Thoracic aorta (tissue), 2 donors: ENCODE results near the gene NCAPD3. TPM values are rescaled to one million over a fixed set of nuclear protein-coding genes. Genes with fewer than 3 reads are reported as not detected.

ENCODE experiments used
- ATAC-seq: fragments of 150-250 bp; one replicate; pipeline ENCODE4 v1.8.0; 2017; ENCODE audit warnings: low read depth; ENCODE audit not compliant: insufficient number of reproducible peaks, low FRiP score
- DNase-seq: peaks from one replicate; pipeline ENCODE4 v3.0.0-alpha.2; 2020; ENCODE audit warnings: low spot score
- H3K27ac ChIP-seq, 2 donors: fragments of 200-600 bp; sonication (generic); 1 replicate in 1 of 2; 2 replicates in 1 of 2; pipeline ENCODE4 v1.5.1; 2016; ENCODE audit warnings: mild to moderate bottlenecking in 2 of 2, moderate library complexity in 2 of 2
- H3K27me3 ChIP-seq: fragments of 200-600 bp; sonication (generic); replicated peaks from 2 replicates; pipeline ENCODE4 v1.6.0; 2016; ENCODE audit warnings: mild to moderate bottlenecking; ENCODE audit not compliant: insufficient read depth
- H3K36me3 ChIP-seq: fragments of 200-600 bp; sonication (generic); one replicate; pipeline ENCODE4 v1.5.1; 2016
- H3K4me1 ChIP-seq, 2 donors: fragments of 200-600 bp; sonication (generic); 1 replicate in 1 of 2; 2 replicates in 1 of 2; pipeline versions ENCODE4 v1.5.1 to v1.6.0; 2016; ENCODE audit warnings: low read depth in 2 of 2, mild to moderate bottlenecking in 1 of 2; ENCODE audit not compliant: control insufficient read depth in 1 of 2
- H3K4me3 ChIP-seq: fragments of 200-600 bp; sonication (generic); 2 replicates; pipeline ENCODE4 v1.5.1; 2016; ENCODE audit warnings: mild to moderate bottlenecking
- H3K9me3 ChIP-seq: fragments of 200-600 bp; sonication (generic); 2 replicates; pipeline ENCODE4 v1.5.1; 2016
- CTCF ChIP-seq: fragments of 200-600 bp; sonication (generic); IDR thresholded peaks from one replicate; pipeline ENCODE4 v1.5.1; 2019; ENCODE audit warnings: antibody characterized with exemption
- total RNA-seq, 2 donors: library from RNA; depleted of rRNA; stranded (reverse); fragments of >200 nt; gene quantifications; one replicate each; pipeline versions ENCODE4 v1.1.0 to v1.2.3, GENCODE V29; 2016

The NCAPD3 gene
- total RNA-seq, 2 donors from 2014 or later, result 7.4 to 9.2 TPM

GRCh38 chr11:134181707-134182106 is 42.1 kb downstream of the NCAPD3 start:
- TF ChIP-seq CTCF, result no peak
- DNase-seq, result no peak
- Histone ChIP-seq H3K9me3 (no peaks in the 10 kb centered on the region), H3K27ac (no peak overlapping the region), H3K4me1 (peaks cover 10 to 14% of the 10 kb centered on the region in 2 donors), H3K27me3 (no peaks in the 10 kb centered on the region), H3K4me3 (no peak overlapping the region), H3K36me3 (peaks cover 4% of the 10 kb centered on the region)
- ATAC-seq, result no peak

- H3K9me3 ChIP-seq, result no peaks in the 10 kb centered on the region
- TF ChIP-seq CTCF, result no peak
- no peaks in the 10 kb centered on the region for H3K27me3 ChIP-seq
- no peak overlapping the region for H3K4me3 ChIP-seq
- no peak for DNase-seq
- H3K36me3 ChIP-seq, result no peaks in the 10 kb centered on the region
- H3K27ac ChIP-seq, result peak overlapping the region in 1 of 2 donors; percentile 1
- no peak for ATAC-seq
- peaks cover 10 to 14% of the 10 kb centered on the region in 2 donors for H3K4me1 ChIP-seq
Observed at GRCh38 chr11:134178032-134178674, 45.6 kb downstream of the NCAPD3 start.

GRCh38 chr11:134176284-134176683 is 47.5 kb downstream of the NCAPD3 start:
- H3K27ac ChIP-seq, result no peak overlapping the region
- H3K4me3 ChIP-seq, result no peak overlapping the region
- peaks cover 10 to 14% of the 10 kb centered on the region in 2 donors for H3K4me1 ChIP-seq
- no peak for TF ChIP-seq CTCF
- no peak for ATAC-seq
- no peaks in the 10 kb centered on the region for H3K9me3 ChIP-seq
- DNase-seq, result no peak
- no peaks in the 10 kb centered on the region for H3K36me3 ChIP-seq
- no peaks in the 10 kb centered on the region for H3K27me3 ChIP-seq

- H3K9me3 ChIP-seq, result no peaks in the 10 kb centered on the region
- DNase-seq, result no peak
- no peaks in the 10 kb centered on the region for H3K27me3 ChIP-seq
- H3K36me3 ChIP-seq, result no peaks in the 10 kb centered on the region
- no peak overlapping the region for H3K4me3 ChIP-seq
- ATAC-seq, result no peak
- no peak for TF ChIP-seq CTCF
- peaks cover 7 to 10% of the 10 kb centered on the region in 2 donors for H3K4me1 ChIP-seq
- no peak overlapping the region for H3K27ac ChIP-seq
Observed at GRCh38 chr11:134173296-134173695, 50.5 kb downstream of the NCAPD3 start.

- Histone ChIP-seq H3K4me1 (no peaks in the 10 kb centered on the region), H3K27ac (no peak overlapping the region), H3K4me3 (no peak overlapping the region), H3K9me3 (no peaks in the 10 kb centered on the region), H3K27me3 (no peaks in the 10 kb centered on the region), H3K36me3 (peaks cover 11% of the 10 kb centered on the region)
- TF ChIP-seq CTCF, result no peak
- ATAC-seq (no peak), DNase-seq (no peak)
Observed at GRCh38 chr11:134171951-134172350, 51.8 kb downstream of the NCAPD3 start.
